Gastroesophageal sphincter (tissue), 4 donors: ENCODE data around the gene TAF8. TPM values are rescaled to one million over a fixed set of nuclear protein-coding genes. Genes with fewer than 3 reads are reported as not detected.

Source experiments
- ATAC-seq: fragments of 150-250 bp; one replicate; pipeline ENCODE4 v1.9.1; 2016; ENCODE audit warnings: mild to moderate bottlenecking, moderate library complexity
- H3K27ac ChIP-seq, 4 donors: fragments of 200-600 bp; sonication (generic) in 3 of 4; 1 replicate in 3 of 4; 2 replicates in 1 of 4; pipeline ENCODE4 v1.5.1; 2016 to 2019
- H3K27me3 ChIP-seq: fragments of 200-600 bp; sonication (generic); one replicate; pipeline ENCODE4 v1.5.1; 2019
- H3K36me3 ChIP-seq, 2 donors: fragments of 200-600 bp; sonication (generic); one replicate each; pipeline ENCODE4 v1.5.1; 2019; ENCODE audit warnings: control low read depth in 1 of 2
- H3K4me1 ChIP-seq, 3 donors: fragments of 200-600 bp; sonication (generic); 1 replicate in 2 of 3; 2 replicates in 1 of 3; pipeline ENCODE4 v1.5.1; 2016 to 2019; ENCODE audit warnings: control low read depth in 2 of 3
- H3K4me3 ChIP-seq, 2 donors: fragments of 200-600 bp; sonication (generic); one replicate each; pipeline ENCODE4 v1.5.1; 2019; ENCODE audit warnings: mild to moderate bottlenecking in 1 of 2, moderate library complexity in 1 of 2
- H3K9me3 ChIP-seq, 3 donors: fragments of 200-600 bp; sonication (generic); one replicate each; pipeline ENCODE4 v1.5.1; 2017 to 2019; ENCODE audit warnings: control low read depth in 2 of 3
- CTCF ChIP-seq, 4 experiments: fragments of 200-600 bp in 2 of 4; fragments of 450-650 bp in 2 of 4; sonication (generic) in 1 of 4; IDR thresholded peaks; one replicate each; pipeline ENCODE4 v1.5.1; 2017 to 2019; ENCODE audit warnings: antibody characterized with exemption in 4 of 4, mild to moderate bottlenecking in 2 of 4, moderate library complexity in 2 of 4
- EP300 ChIP-seq: sonication (generic); formaldehyde crosslinking; IDR thresholded peaks from one replicate; pipeline ENCODE4 v1.6.1; 2017; ENCODE audit warnings: antibody characterized with exemption, mild to moderate bottlenecking
- POLR2A ChIP-seq, 2 donors: fragments of 450-650 bp; IDR thresholded peaks; one replicate each; pipeline ENCODE4 v1.6.1; 2017; ENCODE audit warnings: antibody characterized with exemption in 2 of 2, mild to moderate bottlenecking in 2 of 2, moderate library complexity in 1 of 2
- POLR2AphosphoS5 ChIP-seq: sonication (generic); formaldehyde crosslinking; IDR thresholded peaks from one replicate; pipeline ENCODE4 v1.6.1; 2017; ENCODE audit warnings: antibody characterized with exemption
- WGBS, 2 donors: methylation state at CpG; one replicate each; pipeline ENCODE4 v1.1.5; 2018; ENCODE audit warnings: low coverage in 1 of 2; 5-methylcytosine and 5-hydroxymethylcytosine counted together
- total RNA-seq, 4 donors: library from RNA; depleted of rRNA; stranded (reverse); fragments of >200 nt; gene quantifications; one replicate each; pipeline ENCODE4 v1.1.0, GENCODE V29; 2016

Gene TAF8
- total RNA-seq, 4 donors from 2014 or later = 16.8 to 33.6 (median 24.2) TPM

GRCh38 chr6:42088101-42088591, 37.8 kb downstream of the TAF8 start:
- 83 to 94% methylated on average over 3 to 7 of the region's 7 CpGs for WGBS, 2 donors
- Histone ChIP-seq H3K36me3 (peaks cover 0 to 42% of the 10 kb centered on the region in 2 donors), H3K27me3 (no peaks in the 10 kb centered on the region), H3K9me3 (no peaks in the 10 kb centered on the region), H3K27ac (no peak overlapping the region), H3K4me3 (no peak overlapping the region), H3K4me1 (no peaks in the 10 kb centered on the region)
- no peak for TF ChIP-seq POLR2AphosphoS5
- TF ChIP-seq EP300 = no peak
- TF ChIP-seq CTCF (IDR thresholded peaks at IDR 0.05) = no peak
- TF ChIP-seq POLR2A (IDR thresholded peaks at IDR 0.05) = no peak
- ATAC-seq = no peak

- Histone ChIP-seq H3K27me3 (no peaks in the 10 kb centered on the region), H3K27ac (no peak overlapping the region), H3K4me1 (no peaks in the 10 kb centered on the region), H3K4me3 (no peak overlapping the region), H3K9me3 (no peaks in the 10 kb centered on the region), H3K36me3 (peaks cover 0 to 25% of the 10 kb centered on the region in 2 donors)
- no peak for TF ChIP-seq POLR2AphosphoS5
- TF ChIP-seq CTCF (IDR thresholded peaks at IDR 0.05) = no peak
- no peak for TF ChIP-seq POLR2A (IDR thresholded peaks at IDR 0.05)
- no peak for TF ChIP-seq EP300
- no peak for ATAC-seq
- WGBS, 2 donors = 78 to 79% methylated on average over 7 of the region's 10 CpGs
Observed at GRCh38 chr6:42090819-42091717, 40.7 kb downstream of the TAF8 start.

GRCh38 chr6:42091718-42092023, 41.3 kb downstream of the TAF8 start:
- Histone ChIP-seq H3K36me3 (peaks cover 0 to 19% of the 10 kb centered on the region in 2 donors), H3K27me3 (no peaks in the 10 kb centered on the region), H3K4me1 (no peaks in the 10 kb centered on the region), H3K27ac (no peak overlapping the region), H3K9me3 (no peaks in the 10 kb centered on the region), H3K4me3 (no peak overlapping the region)
- no peak for ATAC-seq
- 81 to 84% methylated on average over 4 to 9 of the region's 9 CpGs for WGBS, 2 donors
- no peak for TF ChIP-seq EP300
- TF ChIP-seq POLR2AphosphoS5 = no peak
- no peak for TF ChIP-seq POLR2A (IDR thresholded peaks at IDR 0.05)

GRCh38 chr6:42093582-42094329, 43.4 kb downstream of the TAF8 start:
- H3K27me3 ChIP-seq = no peaks in the 10 kb centered on the region
- H3K27ac ChIP-seq = no peak overlapping the region
- peaks cover 0 to 10% of the 10 kb centered on the region in 2 donors for H3K36me3 ChIP-seq
- no peak for ATAC-seq
- no peak overlapping the region for H3K4me3 ChIP-seq
- WGBS, 2 donors = 72 to 93% methylated on average over 2 to 9 of the region's 10 CpGs
- TF ChIP-seq POLR2AphosphoS5 (no peak), EP300 (no peak), CTCF (IDR thresholded peaks at IDR 0.05) (no peak), POLR2A (IDR thresholded peaks at IDR 0.05) (no peak)
- H3K4me1 ChIP-seq = no peaks in the 10 kb centered on the region
- H3K9me3 ChIP-seq = no peaks in the 10 kb centered on the region

- Histone ChIP-seq H3K4me1 (peaks cover 0 to 2% (median 0%) of the 10 kb centered on the region in 3 donors), H3K27me3 (no peaks in the 10 kb centered on the region), H3K27ac (no peak overlapping the region), H3K4me3 (no peak overlapping the region), H3K9me3 (no peaks in the 10 kb centered on the region), H3K36me3 (peaks cover 0 to 10% of the 10 kb centered on the region in 2 donors)
- 100% methylated on average over 1 of the region's 1 CpG; no CpG with 5 or more reads in 1 of the 2 donors for WGBS, 2 donors
- ATAC-seq = no peak
- TF ChIP-seq EP300 (no peak), CTCF (IDR thresholded peaks at IDR 0.05) (no peak), POLR2AphosphoS5 (no peak), POLR2A (IDR thresholded peaks at IDR 0.05) (no peak)
Observed at GRCh38 chr6:42095094-42095493, 44.8 kb downstream of the TAF8 start.
